GM13976 (cell line): ENCODE results near the gene STAT6.

Experiments used
- DNase-seq: peaks from one replicate; pipeline ENCODE4 v3.0.0; 2012; ENCODE audit warnings: low spot score
- CTCF ChIP-seq: IDR thresholded peaks from 2 replicates; pipeline ENCODE4 v1.5.1; 2012; ENCODE audit warnings: borderline replicate concordance, mild to moderate bottlenecking; ENCODE audit not compliant: insufficient read depth; ENCODE audit errors: extremely low read depth, missing control alignments, control extremely low read depth
- in situ Hi-C: fragments of 300-500 bp; cut with MboI; formaldehyde crosslinking; loops from one replicate; pipeline ENCODE4 v1.12.0; 2022; ENCODE audit warnings: low sequenced_read_pairs, mixed read lengths, inconsistent platforms; ENCODE audit not compliant: unreplicated experiment

The STAT6 gene

GRCh38 chr12:57111031-57111734 lies at the start of gene STAT6:
Gene STAT6, minus strand, starts transcription at chr12:57111362. Its CDS starts 3,084 bp downstream, at chr12:57108278.
- in situ Hi-C loops: loop anchor here (5.0 to 10.0 kb wide), 3 partner anchors 44 to 356 kb away; partner anchors contain the start of genes PRIM1 and ZBTB39
- peak; percentile 84 for DNase-seq
- no peak for TF ChIP-seq CTCF

- in situ Hi-C loops: no loop called here
- no peak for DNase-seq
- no peak for TF ChIP-seq CTCF
These were observed 49.6 kb upstream of the STAT6 start for GRCh38 chr12:57160741-57161140.

GRCh38 chr12:57160040-57160439 lies 48.9 kb upstream of the STAT6 start:
- no peak for DNase-seq
- in situ Hi-C loops: no loop called here
- TF ChIP-seq CTCF: no peak

- DNase-seq: no peak
- in situ Hi-C loops: no loop called here
- no peak for TF ChIP-seq CTCF
These were observed 48.1 kb upstream of the STAT6 start for GRCh38 chr12:57159311-57159710.

- DNase-seq: no peak
- in situ Hi-C loops: no loop called here
- no peak for TF ChIP-seq CTCF
These were observed 47.5 kb upstream of the STAT6 start for GRCh38 chr12:57158665-57159064.

- TF ChIP-seq CTCF: no peak
- DNase-seq: no peak
- in situ Hi-C loops: no loop called here
These were observed 47.0 kb upstream of the STAT6 start for GRCh38 chr12:57158186-57158585.
